Esophagus squamous epithelium (tissue), 4 donors: ENCODE results near the gene PHEX.

ENCODE experiments used
- POLR2A ChIP-seq, 4 donors: fragments of 450-650 bp; IDR thresholded peaks; one replicate each; pipeline ENCODE4 v1.6.1; 2017; ENCODE audit warnings: antibody characterized with exemption in 4 of 4, mild to moderate bottlenecking in 4 of 4, moderate library complexity in 3 of 4
- TF ChIP-seq, protein P1 (sequence below), 6 experiments: fragments of 450-650 bp in 4 of 6; fragments of 200-600 bp in 2 of 6; sonication (generic) in 2 of 6; IDR thresholded peaks; one replicate each; pipeline ENCODE4 v1.5.1; 2016 to 2019; ENCODE audit warnings: antibody characterized with exemption in 6 of 6, mild to moderate bottlenecking in 4 of 6, moderate library complexity in 4 of 6

DNA sequence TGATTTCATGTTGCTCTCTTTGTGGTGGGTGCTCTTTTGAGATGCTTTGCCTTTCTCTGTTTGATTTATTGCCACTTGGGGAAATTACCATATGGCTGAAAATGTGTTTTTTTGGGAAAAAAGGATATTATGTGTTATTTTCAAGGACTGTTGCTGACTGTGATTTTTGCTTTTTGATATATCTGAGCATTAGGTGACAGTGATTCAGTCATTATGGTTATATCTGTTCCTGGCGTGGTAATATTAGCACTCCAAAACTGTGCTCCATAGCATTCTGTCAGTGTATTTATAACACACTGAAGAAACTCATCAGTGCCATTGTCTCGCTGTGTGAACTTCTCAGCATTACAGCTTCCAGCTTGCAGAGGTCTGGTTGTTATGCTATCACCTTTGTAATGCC is 73.8 kb downstream of the PHEX start:
- TF ChIP-seq, protein P1, sequence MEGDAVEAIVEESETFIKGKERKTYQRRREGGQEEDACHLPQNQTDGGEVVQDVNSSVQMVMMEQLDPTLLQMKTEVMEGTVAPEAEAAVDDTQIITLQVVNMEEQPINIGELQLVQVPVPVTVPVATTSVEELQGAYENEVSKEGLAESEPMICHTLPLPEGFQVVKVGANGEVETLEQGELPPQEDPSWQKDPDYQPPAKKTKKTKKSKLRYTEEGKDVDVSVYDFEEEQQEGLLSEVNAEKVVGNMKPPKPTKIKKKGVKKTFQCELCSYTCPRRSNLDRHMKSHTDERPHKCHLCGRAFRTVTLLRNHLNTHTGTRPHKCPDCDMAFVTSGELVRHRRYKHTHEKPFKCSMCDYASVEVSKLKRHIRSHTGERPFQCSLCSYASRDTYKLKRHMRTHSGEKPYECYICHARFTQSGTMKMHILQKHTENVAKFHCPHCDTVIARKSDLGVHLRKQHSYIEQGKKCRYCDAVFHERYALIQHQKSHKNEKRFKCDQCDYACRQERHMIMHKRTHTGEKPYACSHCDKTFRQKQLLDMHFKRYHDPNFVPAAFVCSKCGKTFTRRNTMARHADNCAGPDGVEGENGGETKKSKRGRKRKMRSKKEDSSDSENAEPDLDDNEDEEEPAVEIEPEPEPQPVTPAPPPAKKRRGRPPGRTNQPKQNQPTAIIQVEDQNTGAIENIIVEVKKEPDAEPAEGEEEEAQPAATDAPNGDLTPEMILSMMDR (IDR thresholded peaks at IDR 0.05) = no peak
- no peak for TF ChIP-seq POLR2A (IDR thresholded peaks at IDR 0.05)
